Adipose tissue (tissue), 3 donors: ENCODE results near the gene S100A5. TPM values are rescaled to one million over a fixed set of nuclear protein-coding genes. Genes with fewer than 3 reads are reported as not detected.

ENCODE experiments used
- H3K27ac ChIP-seq: one replicate; pipeline ENCODE4 v1.5.1; 2013; ENCODE audit warnings: low read depth, low read length
- WGBS, 3 donors: extraction: QIAGEN DNeasy Blood & Tissue Kit; methylation state at CpG; one replicate each; pipeline ENCODE4 v1.1.7; 2013; 5-methylcytosine and 5-hydroxymethylcytosine counted together
- polyA plus RNA-seq, 3 donors: library from polyadenylated mRNA; stranded (reverse); fragments of 200-250 nt; gene quantifications; one replicate each; pipeline ENCODE4 v1.2.3, GENCODE V29; 2013
- donor health status: healthy with polysubstance abuse.
- donor health status: Bipolar disorder and iron deficiency.
- donor health status: healthy.

Gene S100A5
- polyA plus RNA-seq, 3 donors = 0.90 TPM; not detected in 2

DNA sequence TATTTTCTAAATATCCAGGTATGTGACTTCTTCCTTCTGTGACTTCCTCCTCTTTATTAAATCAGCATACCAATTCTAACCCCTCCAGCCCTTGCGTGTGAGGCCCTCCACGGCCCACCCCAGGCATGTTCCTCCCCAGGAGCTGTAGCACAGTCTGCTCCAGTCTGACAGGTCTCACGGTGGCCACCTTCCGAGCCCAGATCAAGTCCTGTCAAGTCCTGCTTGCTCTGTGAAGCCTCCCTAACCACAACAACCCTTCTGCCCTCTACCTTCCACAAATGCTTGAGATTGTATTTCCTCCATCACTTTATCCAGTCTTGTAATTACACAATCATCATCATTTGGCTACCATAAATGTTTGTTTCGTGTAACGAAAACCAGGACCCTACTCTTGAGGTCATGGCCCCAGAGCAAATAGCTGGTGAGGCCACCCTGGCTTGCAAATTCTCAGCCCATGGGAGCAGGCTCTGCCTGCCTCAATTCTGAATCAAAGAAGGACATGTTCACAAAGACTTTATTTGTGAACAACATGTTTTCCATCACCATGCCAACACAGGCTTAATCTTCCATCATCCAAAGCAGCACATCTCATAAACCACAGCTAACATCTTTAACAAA is 47.3 kb downstream of the S100A5 start:
- H3K27ac ChIP-seq = no peak overlapping the region
- WGBS, 3 donors = 71 to 79% (median 77%) methylated on average over 6 of the region's 6 CpGs

- WGBS, 3 donors = 33 to 43% (median 35%) methylated on average over 12 of the region's 12 CpGs
Observed at GRCh38 chr1:153490272-153491051, 50.3 kb downstream of the S100A5 start.

GRCh38 chr1:153488731-153489130 is 52.0 kb downstream of the S100A5 start:
- H3K27ac ChIP-seq = no peak overlapping the region
- WGBS, 3 donors = 19 to 40% (median 37%) methylated on average over 4 of the region's 4 CpGs

More at GRCh38 chr1:153490272-153491051, 50.3 kb downstream of the S100A5 start:
- H3K27ac ChIP-seq = no peak overlapping the region

DNA sequence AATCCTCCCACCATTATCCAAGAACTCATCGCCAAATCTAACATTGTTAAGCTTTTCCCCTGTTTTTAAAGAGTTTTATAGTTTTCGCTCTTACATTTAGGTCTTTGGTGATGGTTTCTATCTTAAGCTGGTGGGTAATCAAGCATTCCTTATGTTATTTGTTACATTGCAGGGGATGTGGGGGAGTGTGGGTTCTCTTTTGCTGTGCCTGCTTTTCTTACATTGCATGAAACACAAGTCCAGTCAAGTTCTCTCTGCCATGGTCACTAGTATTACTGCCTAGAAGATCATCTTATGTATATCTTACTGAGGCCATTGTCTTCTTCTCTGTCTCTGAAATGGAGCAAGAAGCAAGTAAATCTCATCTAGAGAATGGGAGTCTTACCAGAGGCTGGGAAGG is 53.0 kb downstream of the S100A5 start:
- no peak overlapping the region for H3K27ac ChIP-seq
- WGBS, 3 donors = 96 to 100% (median 98%) methylated on average over 2 of the region's 2 CpGs

Other genes with a start within 250 kb of the S100A5 start
- not detected for gene PGLYRP3, start 228.0 kb downstream of the S100A5 start, polyA plus RNA-seq
- not detected for gene PGLYRP4, start 192.1 kb downstream of the S100A5 start, polyA plus RNA-seq
- 1,000 to 10,000 TPM in 2 of 3 donors, 100 to 1,000 TPM in 1; 139 to 5,641 (median 2,681) TPM for gene S100A9, start 183.1 kb downstream of the S100A5 start, polyA plus RNA-seq
- 100 to 1,000 TPM in 2 of 3 donors, 1 to 10 TPM in 1; 6.1 to 551 (median 150) TPM for gene S100A12, start 165.3 kb downstream of the S100A5 start, polyA plus RNA-seq
- gene S100A8, start 149.9 kb downstream of the S100A5 start, polyA plus RNA-seq = 1,000 to 10,000 TPM in 2 of 3 donors, 10 to 100 TPM in 1; 51.8 to 2,570 (median 1,218) TPM
- gene S100A7A, start 124.4 kb downstream of the S100A5 start, polyA plus RNA-seq = not detected
- under 1 TPM in 1 of 3 donors, not detected in 2; 0.76 TPM for gene S100A7, start 80.3 kb downstream of the S100A5 start, polyA plus RNA-seq
- gene S100A6, start 4.9 kb downstream of the S100A5 start, polyA plus RNA-seq = 1,000 to 10,000 TPM in 2 of 3 donors, 100 to 1,000 TPM in 1; 125 to 3,055 (median 1,599) TPM
- gene S100A4, start 4.9 kb upstream of the S100A5 start, polyA plus RNA-seq = 1,000 to 10,000 TPM in 1 of 3 donors, 100 to 1,000 TPM in 1, 10 to 100 TPM in 1; 46.0 to 3,087 (median 447) TPM
- gene S100A3, start 8.3 kb upstream of the S100A5 start, polyA plus RNA-seq = 1 to 10 TPM in 2 of 3 donors, under 1 TPM in 1; 0.37 to 7.2 (median 7.0) TPM
- gene S100A2, start 24.9 kb upstream of the S100A5 start, polyA plus RNA-seq = 1 to 10 TPM in 2 of 3 donors, under 1 TPM in 1; 0.52 to 4.4 (median 2.1) TPM
- 100 to 1,000 TPM in 2 of 3 donors, 10 to 100 TPM in 1; 30.9 to 175 (median 160) TPM for gene S100A16, start 72.2 kb upstream of the S100A5 start, polyA plus RNA-seq
- 10 to 100 TPM in 1 of 3 donors, 1 to 10 TPM in 2; 1.6 to 12.9 (median 9.7) TPM for gene S100A14, start 75.4 kb upstream of the S100A5 start, polyA plus RNA-seq
- 100 to 1,000 TPM in 2 of 3 donors, 10 to 100 TPM in 1; 51.7 to 532 (median 205) TPM for gene S100A13, start 86.6 kb upstream of the S100A5 start, polyA plus RNA-seq
- 100 to 1,000 TPM in 1 of 3 donors, 10 to 100 TPM in 1, 1 to 10 TPM in 1; 6.7 to 100 (median 31.7) TPM for gene S100A1, start 87.5 kb upstream of the S100A5 start, polyA plus RNA-seq
- gene CHTOP, start 93.1 kb upstream of the S100A5 start, polyA plus RNA-seq = 10 to 100 TPM; 35.6 to 43.7 (median 40.3) TPM
- gene SNAPIN, start 117.8 kb upstream of the S100A5 start, polyA plus RNA-seq = 10 to 100 TPM; 15.2 to 52.2 (median 49.1) TPM
- 100 to 1,000 TPM in 1 of 3 donors, 10 to 100 TPM in 2; 56.3 to 111 (median 89.5) TPM for gene ILF2, start 130.1 kb upstream of the S100A5 start, polyA plus RNA-seq
- 100 to 1,000 TPM in 1 of 3 donors, 10 to 100 TPM in 2; 14.9 to 176 (median 81.7) TPM for gene NPR1, start 137.8 kb upstream of the S100A5 start, polyA plus RNA-seq
- 10 to 100 TPM; 17.8 to 31.3 (median 28.0) TPM for gene INTS3, start 187.1 kb upstream of the S100A5 start, polyA plus RNA-seq
- 100 to 1,000 TPM in 1 of 3 donors, 10 to 100 TPM in 2; 22.2 to 111 (median 83.7) TPM for gene SLC27A3, start 234.5 kb upstream of the S100A5 start, polyA plus RNA-seq